HepG2 (cell line): ENCODE data around the gene CMTM3. TPM values are rescaled to one million over a fixed set of nuclear protein-coding genes. Genes with fewer than 3 reads are reported as not detected.
"Not testable (repeated sequence)": the region's sequence is repeated elsewhere in the genome, so short reads cannot be mapped to it uniquely, and the experiment has no call there.

Experiments
- ATAC-seq: fragments of 200-7000 bp; cut with Tn5 transposase; 3 replicates; pipeline ENCODE4 v1.9.1; 2020; ENCODE audit warnings: mild to moderate bottlenecking, moderate library complexity
- BruUV-seq: library from RNA; stranded (reverse); fragments of 400-500 nt; replicated peaks from 2 replicates; lab custom pipeline; 2021; lab: Mats Ljungman, UMichigan
- CTCF ChIA-PET: fragments of 300-600 bp; formaldehyde crosslinking; extraction: SDS; loops from one replicate; lab custom pipeline; 2021; ENCODE audit warnings: low total read pairs, inconsistent platforms, low intra/inter-chr PET ratio; lab: Yijun Ruan, JAX
- POLR2A ChIA-PET: fragments of 350-600 bp; sonication (Branson Sonifier 250); formaldehyde crosslinking; loops from one replicate; lab custom pipeline; 2020; ENCODE audit warnings: antibody characterized with exemption, inconsistent platforms; lab: Yijun Ruan, JAX
- DNase-seq: peaks from one replicate; pipeline ENCODE4 v3.0.0-alpha.2; 2015; ENCODE audit warnings: low spot score
- FAIRE-seq: peaks from 3 replicates; lab custom pipeline; 2011; peaks lifted over from hg19 to GRCh38; lab: Jason Lieb, UNC
- H2AFZ ChIP-seq: one replicate; pipeline ENCODE4 v1.6.1; 2011; ENCODE audit warnings: low read length, inconsistent platforms
- H3K27ac ChIP-seq: fragments of 300-600 bp; 3 replicates; pipeline ENCODE4 v1.8.0; 2011; ENCODE audit warnings: mixed run types, mild to moderate bottlenecking, mixed read lengths, low read length, inconsistent platforms; ENCODE audit not compliant: insufficient read depth; ENCODE audit errors: extremely low read length
- H3K27me3 ChIP-seq, 2 experiments: fragments of 200-600 bp in 1 of 2; 2 replicates in 1 of 2; 3 replicates in 1 of 2; pipeline versions ENCODE4 v1.6.0 to v1.8.0; 2011; ENCODE audit warnings: low read length in 2 of 2, mild to moderate bottlenecking in 2 of 2, moderate library complexity in 2 of 2, inconsistent platforms in 1 of 2; ENCODE audit not compliant: insufficient read depth in 2 of 2, control insufficient read depth in 1 of 2
- H3K36me3 ChIP-seq, 2 experiments: fragments of 200-600 bp in 1 of 2; replicated peaks in 1 of 2; 2 replicates in 1 of 2; 3 replicates in 1 of 2; pipeline versions ENCODE4 v1.5.1 to v1.8.0; 2011; ENCODE audit warnings: low read length in 2 of 2, inconsistent platforms in 1 of 2; ENCODE audit not compliant: insufficient read depth in 2 of 2, control insufficient read depth in 1 of 2
- H3K4me1 ChIP-seq: 2 replicates; pipeline ENCODE4 v1.5.1; 2012; ENCODE audit warnings: low read length, inconsistent platforms; ENCODE audit not compliant: insufficient read depth
- H3K4me2 ChIP-seq: 2 replicates; pipeline ENCODE4 v1.6.0; 2011; ENCODE audit warnings: low read depth, low read length, inconsistent platforms
- H3K4me3 ChIP-seq, 3 experiments: fragments of 200-600 bp in 1 of 3; sonication (generic), shearing (Covaris generic) in 1 of 3; replicated peaks in 1 of 3; 2 replicates each; pipeline ENCODE4 v1.5.1; 2011 to 2016; ENCODE audit warnings: low read length in 3 of 3, inconsistent platforms in 2 of 3, low read depth in 2 of 3, mild to moderate bottlenecking in 2 of 3, control low read depth in 1 of 3, mixed read lengths in 1 of 3; ENCODE audit not compliant: insufficient read depth in 1 of 3
- H3K79me2 ChIP-seq: one replicate; pipeline ENCODE4 v1.6.1; 2011; ENCODE audit warnings: low read length, inconsistent platforms; ENCODE audit not compliant: insufficient read depth
- H3K9ac ChIP-seq: 2 replicates; pipeline ENCODE4 v1.6.0; 2011; ENCODE audit warnings: mild to moderate bottlenecking, low read depth, low read length, inconsistent platforms; ENCODE audit not compliant: insufficient read depth
- H3K9me3 ChIP-seq: 2 replicates; pipeline ENCODE4 v1.5.1; 2012; ENCODE audit warnings: mild to moderate bottlenecking, low read length
- H4K20me1 ChIP-seq: 2 replicates; pipeline ENCODE4 v1.6.0; 2011; ENCODE audit warnings: inconsistent platforms, mild to moderate bottlenecking, low read length, moderate library complexity; ENCODE audit not compliant: insufficient read depth
- FOXO4 ChIP-seq: sonication (generic); formaldehyde crosslinking; conservative IDR thresholded peaks from 2 replicates; pipeline ENCODE4 v1.8.1; 2023; ENCODE audit warnings: missing genetic modification reagents
- NKX3-1 ChIP-seq: sonication (generic); formaldehyde crosslinking; IDR thresholded peaks from 2 replicates; pipeline ENCODE4 v1.5.0; 2020; ENCODE audit warnings: missing genetic modification reagents
- NONO ChIP-seq, 2 experiments: fragments of 450-650 bp in 1 of 2; sonication (generic) in 1 of 2; formaldehyde crosslinking in 1 of 2; IDR thresholded peaks in 1 of 2; conservative IDR thresholded peaks in 1 of 2; 2 replicates each; pipeline versions ENCODE4 v1.6.1 to v1.8.0; 2017 to 2022; ENCODE audit warnings: mild to moderate bottlenecking in 1 of 2, missing genetic modification reagents in 1 of 2, moderate library complexity in 1 of 2
- ZBTB7B ChIP-seq: sonication (generic); formaldehyde crosslinking; IDR thresholded peaks from 2 replicates; pipeline ENCODE4 v1.4.0; 2020; ENCODE audit warnings: missing genetic modification reagents
- ZNF569 ChIP-seq: sonication (generic); formaldehyde crosslinking; IDR thresholded peaks from 2 replicates; pipeline ENCODE4 v1.5.0; 2020; ENCODE audit warnings: mild to moderate bottlenecking, missing genetic modification reagents, moderate library complexity, borderline replicate concordance
- WGBS: methylation state at CpG from one replicate; pipeline ENCODE4 v1.1.6; 2017; ENCODE audit warnings: low lambda C conversion rate; 5-methylcytosine and 5-hydroxymethylcytosine counted together
- in situ Hi-C: cut with HindIII; loops from 2 replicates; pipeline ENCODE4 v1.10.0; 2017; ENCODE audit warnings: low pct_unique_long_range_greater_than_20kb; ENCODE audit not compliant: extremely low pct_ligation_motif_present
- intact Hi-C: fragments of 100-400 bp; cut with micrococcal nuclease; formaldehyde crosslinking; loops from one replicate; pipeline ENCODE4 v1.10.0; 2022; ENCODE audit not compliant: unreplicated experiment
- polyA plus RNA-seq, 8 experiments: library from polyadenylated mRNA; depleted of rRNA in 3 of 8; stranded (reverse) in 7 of 8; unstranded in 1 of 8; fragments of >200 nt; fragmentation: Illumina TruSeq in 4 of 8; extraction: Trizol in 4 of 8; gene quantifications; 2 replicates each; pipeline versions ENCODE4 v1.2.1 to v1.2.3, GENCODE V29; 2011 to 2016; ENCODE audit warnings: low read depth in 4 of 8, missing spikeins in 1 of 8, mixed read lengths in 1 of 8; ENCODE audit not compliant: insufficient read depth in 1 of 8
- total RNA-seq, 5 experiments: library from RNA; depleted of rRNA; stranded (reverse); fragments of >200 nt; fragmentation: Illumina TruSeq; extraction: Trizol; gene quantifications; 2 replicates each; pipeline ENCODE4 v1.2.3, GENCODE V29; 2016; ENCODE audit warnings: low read depth in 1 of 5
- TF ChIP-seq, protein P1 (sequence below): sonication (generic); formaldehyde crosslinking; IDR thresholded peaks from 2 replicates; pipeline ENCODE4 v1.4.0; 2020; ENCODE audit warnings: mild to moderate bottlenecking, missing genetic modification reagents
- TF ChIP-seq, protein P2 (sequence below): IDR thresholded peaks from 2 replicates; pipeline ENCODE4 v1.6.1; 2016; ENCODE audit warnings: low read depth, control low read depth
- TF ChIP-seq, protein P3 (sequence below): sonication (generic); formaldehyde crosslinking; IDR thresholded peaks from 2 replicates; pipeline ENCODE4 v1.8.0; 2022; ENCODE audit warnings: mild to moderate bottlenecking, missing genetic modification reagents, borderline replicate concordance

CMTM3 gene
- total and polyA plus RNA-seq, 2 of the 13 experiments (the other 11 are each of a cell fraction or from before 2014, with no cell fraction given) = 29.2 to 48.7 TPM

- no TSS peak for BruUV-seq
- Histone ChIP-seq H3K27me3 (no peaks in the 10 kb centered on the region), H3K79me2 (no peaks in the 10 kb centered on the region), H3K9me3 (no peaks in the 10 kb centered on the region), H3K9ac (no peak overlapping the region), H3K36me3 (peaks cover 2 to 16% of the 10 kb centered on the region in 2 experiments; a peak in 3 of 5 replicates), H2AFZ (no peak overlapping the region), H4K20me1 (no peaks in the 10 kb centered on the region), H3K4me1 (peaks cover 14% of the 10 kb centered on the region), H3K4me2 (no peak overlapping the region), H3K27ac (no peak overlapping the region), H3K4me3 (no peak overlapping the region)
- ATAC-seq (no peak), DNase-seq (no peak), FAIRE-seq (no peak)
- TF ChIP-seq ZNF569 (CRISPR knock-in tag) (no peak), NONO (IDR thresholded peaks at IDR 0.05) (no peak), NONO (CRISPR knock-in tag; conservative IDR thresholded peaks at IDR 0.05) (no peak), NKX3-1 (CRISPR knock-in tag) (no peak), FOXO4 (CRISPR knock-in tag) (no peak), ZBTB7B (CRISPR knock-in tag) (no peak)
- TF ChIP-seq, protein P1, sequence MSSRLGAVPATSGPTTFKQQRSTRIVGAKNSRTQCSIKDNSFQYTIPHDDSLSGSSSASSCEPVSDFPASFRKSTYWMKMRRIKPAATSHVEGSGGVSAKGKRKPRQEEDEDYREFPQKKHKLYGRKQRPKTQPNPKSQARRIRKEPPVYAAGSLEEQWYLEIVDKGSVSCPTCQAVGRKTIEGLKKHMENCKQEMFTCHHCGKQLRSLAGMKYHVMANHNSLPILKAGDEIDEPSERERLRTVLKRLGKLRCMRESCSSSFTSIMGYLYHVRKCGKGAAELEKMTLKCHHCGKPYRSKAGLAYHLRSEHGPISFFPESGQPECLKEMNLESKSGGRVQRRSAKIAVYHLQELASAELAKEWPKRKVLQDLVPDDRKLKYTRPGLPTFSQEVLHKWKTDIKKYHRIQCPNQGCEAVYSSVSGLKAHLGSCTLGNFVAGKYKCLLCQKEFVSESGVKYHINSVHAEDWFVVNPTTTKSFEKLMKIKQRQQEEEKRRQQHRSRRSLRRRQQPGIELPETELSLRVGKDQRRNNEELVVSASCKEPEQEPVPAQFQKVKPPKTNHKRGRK (CRISPR knock-in tag) = no peak
- TF ChIP-seq, protein P2, sequence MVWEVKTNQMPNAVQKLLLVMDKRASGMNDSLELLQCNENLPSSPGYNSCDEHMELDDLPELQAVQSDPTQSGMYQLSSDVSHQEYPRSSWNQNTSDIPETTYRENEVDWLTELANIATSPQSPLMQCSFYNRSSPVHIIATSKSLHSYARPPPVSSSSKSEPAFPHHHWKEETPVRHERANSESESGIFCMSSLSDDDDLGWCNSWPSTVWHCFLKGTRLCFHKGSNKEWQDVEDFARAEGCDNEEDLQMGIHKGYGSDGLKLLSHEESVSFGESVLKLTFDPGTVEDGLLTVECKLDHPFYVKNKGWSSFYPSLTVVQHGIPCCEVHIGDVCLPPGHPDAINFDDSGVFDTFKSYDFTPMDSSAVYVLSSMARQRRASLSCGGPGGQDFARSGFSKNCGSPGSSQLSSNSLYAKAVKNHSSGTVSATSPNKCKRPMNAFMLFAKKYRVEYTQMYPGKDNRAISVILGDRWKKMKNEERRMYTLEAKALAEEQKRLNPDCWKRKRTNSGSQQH (CRISPR knock-in tag) = no peak
- TF ChIP-seq, protein P3, sequence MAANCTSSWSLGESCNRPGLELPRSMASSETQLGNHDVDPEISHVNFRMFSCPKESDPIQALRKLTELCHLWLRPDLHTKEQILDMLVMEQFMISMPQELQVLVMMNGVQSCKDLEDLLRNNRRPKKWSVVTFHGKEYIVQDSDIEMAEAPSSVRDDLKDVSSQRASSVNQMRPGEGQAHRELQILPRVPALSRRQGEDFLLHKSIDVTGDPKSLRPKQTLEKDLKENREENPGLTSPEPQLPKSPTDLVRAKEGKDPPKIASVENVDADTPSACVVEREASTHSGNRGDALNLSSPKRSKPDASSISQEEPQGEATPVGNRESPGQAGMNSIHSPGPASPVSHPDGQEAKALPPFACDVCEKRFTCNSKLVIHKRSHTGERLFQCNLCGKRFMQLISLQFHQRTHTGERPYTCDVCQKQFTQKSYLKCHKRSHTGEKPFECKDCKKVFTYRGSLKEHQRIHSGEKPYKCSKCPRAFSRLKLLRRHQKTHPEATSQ = no peak
- POLR2A ChIA-PET = no interaction called here
- CTCF ChIA-PET = no interaction called here
- 93% methylated on average over 3 of the region's 3 CpGs for WGBS
- intact Hi-C loops (no loop called here), in situ Hi-C loops (no loop called here)
Measured at GRCh38 chr16:66623755-66624154, 19.3 kb downstream of the CMTM3 start.

DNA sequence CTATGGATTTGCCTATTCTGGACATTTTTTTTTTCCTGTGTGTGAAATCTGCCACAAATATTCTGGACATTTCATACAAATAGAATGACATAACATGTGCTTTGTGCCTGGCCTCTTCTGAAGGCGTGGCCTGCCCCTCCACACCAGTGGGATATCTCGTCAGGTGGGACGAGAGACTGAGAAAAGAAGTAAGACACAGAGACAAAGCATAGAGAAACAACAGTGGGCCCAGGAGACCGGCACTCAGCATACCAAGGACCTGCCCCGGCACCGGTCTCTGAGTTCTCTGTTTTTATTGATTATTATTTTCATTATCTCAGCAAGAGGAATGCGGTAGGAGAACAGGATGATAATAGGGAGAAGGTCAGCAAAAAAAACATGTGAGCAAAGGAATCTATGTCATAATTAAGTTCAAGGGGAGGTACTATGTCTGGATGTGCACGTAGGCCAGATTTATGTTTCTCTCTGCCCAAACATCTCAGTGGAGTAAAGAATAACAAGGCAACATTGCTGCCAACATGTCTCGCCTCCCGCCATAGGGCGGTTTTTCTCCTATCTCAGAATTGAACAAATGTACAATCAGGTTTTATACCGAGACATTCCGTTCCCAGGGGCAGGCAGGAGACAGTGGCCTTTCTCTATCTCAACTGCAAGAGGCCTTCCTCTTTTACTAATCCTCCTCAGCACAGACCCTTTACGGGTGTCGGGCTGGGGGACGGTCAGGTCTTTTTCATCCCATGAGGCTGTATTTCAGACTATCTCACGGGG lies 23.3 kb downstream of the CMTM3 start:
- H3K36me3 ChIP-seq, BruUV-seq, H3K4me3 ChIP-seq, H4K20me1 ChIP-seq, H3K27me3 ChIP-seq, H3K79me2 ChIP-seq, H3K9me3 ChIP-seq, FAIRE-seq, H3K27ac ChIP-seq, H2AFZ ChIP-seq, CTCF ChIA-PET, in situ Hi-C loops, intact Hi-C loops, ATAC-seq, POLR2A ChIA-PET, H3K9ac ChIP-seq, H3K4me2 ChIP-seq, DNase-seq: not testable (repeated sequence)
- peaks cover 23% of the 10 kb centered on the region for H3K4me1 ChIP-seq
- 94% methylated on average over 17 of the region's 17 CpGs for WGBS
